G401 (cell line): ENCODE results near the gene CCDC88A. TPM values are rescaled to one million over a fixed set of nuclear protein-coding genes. Genes with fewer than 3 reads are reported as not detected.
"Not testable (repeated sequence)": the region's sequence is repeated elsewhere in the genome, so short reads cannot be mapped to it uniquely, and the experiment has no call there.

Experiments
- DNase-seq: peaks from one replicate; pipeline ENCODE4 v3.0.0-alpha.2; 2015; ENCODE audit warnings: low spot score
- in situ Hi-C: cut with HindIII; loops from 2 replicates; pipeline ENCODE4 v1.10.0; 2016; ENCODE audit warnings: low sequenced_read_pairs, mixed read lengths
- total RNA-seq: library from RNA; depleted of rRNA; stranded (reverse); fragments of >200 nt; shearing (Covaris generic); gene quantifications from 2 replicates; pipeline ENCODE4 v1.2.3, GENCODE V29; 2014

Gene CCDC88A
- total RNA-seq, 1 experiment from 2014 or later, result 39.9 TPM

DNA sequence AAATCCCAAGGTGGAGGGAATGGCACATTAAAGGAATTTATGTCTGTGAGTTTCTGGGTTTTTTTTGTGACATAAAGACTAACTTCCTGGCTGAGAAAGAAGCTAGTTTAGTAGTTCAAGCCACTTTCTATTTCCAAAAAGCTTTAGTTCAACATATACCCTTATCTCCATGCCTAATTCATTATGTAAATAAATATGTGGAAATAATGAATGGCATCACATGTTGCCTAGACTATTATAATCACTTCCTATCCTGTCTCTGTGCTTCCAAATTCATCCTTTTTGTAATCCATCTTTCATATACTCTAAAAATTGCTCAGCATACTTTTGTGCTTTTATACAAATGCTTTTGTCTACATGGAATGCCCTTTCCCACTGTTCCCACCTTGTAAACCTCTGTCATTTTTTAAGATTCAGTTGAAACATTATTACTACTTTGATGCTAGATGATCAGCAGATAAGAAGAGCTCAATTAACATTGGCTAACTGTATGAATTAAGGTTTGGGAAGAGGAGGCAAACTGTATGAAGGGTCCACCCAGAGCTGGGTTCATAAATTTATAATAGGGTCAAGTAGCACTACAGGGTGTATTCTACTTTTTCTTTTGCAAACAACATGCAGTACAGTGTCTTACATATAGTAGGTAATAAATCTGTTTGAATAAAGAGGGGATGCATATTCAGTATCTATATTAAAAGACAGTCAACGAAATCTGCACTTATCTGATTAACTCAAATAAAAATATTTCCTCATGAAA, 88.9 kb downstream of the CCDC88A start:
- no peak for DNase-seq
- in situ Hi-C loops, result no loop called here

GRCh38 chr2:55327470-55328230, 92.0 kb downstream of the CCDC88A start:
- no peak for DNase-seq
- in situ Hi-C loops, result no loop called here

GRCh38 chr2:55314985-55315384, 104.7 kb downstream of the CCDC88A start:
- no peak for DNase-seq
- in situ Hi-C loops, result no loop called here

DNA sequence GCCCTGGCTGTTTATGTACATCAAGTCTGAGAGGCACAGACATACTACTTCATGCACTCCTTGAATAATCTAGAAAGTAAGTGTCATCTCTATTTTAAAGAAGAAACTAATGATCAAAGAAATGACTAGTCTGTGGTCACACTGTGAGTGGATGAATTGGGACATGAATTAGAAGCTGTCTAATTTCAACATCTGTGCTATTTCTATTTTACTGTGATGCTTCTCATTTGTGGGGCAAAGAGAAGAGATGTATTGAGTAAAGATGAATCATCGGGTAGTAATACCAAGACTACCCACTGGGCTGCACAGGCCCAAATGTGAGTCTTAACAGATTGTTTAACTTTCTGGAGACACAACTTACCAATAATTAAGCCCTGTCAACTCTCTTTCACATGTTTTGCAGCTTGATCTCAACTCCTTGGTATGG, 108.2 kb downstream of the CCDC88A start:
- DNase-seq, result no peak
- in situ Hi-C loops, result no loop called here

DNA sequence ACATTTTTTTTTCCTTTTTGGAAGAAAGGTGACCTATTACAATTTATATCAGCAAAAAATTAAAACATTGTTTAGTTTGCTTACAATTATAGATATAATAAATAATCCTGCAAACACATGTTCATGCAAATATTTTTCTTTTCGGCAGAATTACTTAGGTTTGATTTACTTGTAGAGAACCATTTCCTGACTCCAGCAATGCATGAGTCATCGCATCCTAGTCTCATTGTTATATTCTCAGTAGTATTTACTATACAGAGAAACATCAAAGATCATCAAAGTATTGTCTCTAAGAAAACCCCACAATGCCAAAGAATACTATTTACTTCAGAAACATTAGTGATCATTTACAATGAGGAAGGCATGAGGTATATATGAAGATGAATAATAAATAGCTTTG, 110.2 kb downstream of the CCDC88A start:
- in situ Hi-C loops, result no loop called here
- DNase-seq, result no peak

DNA sequence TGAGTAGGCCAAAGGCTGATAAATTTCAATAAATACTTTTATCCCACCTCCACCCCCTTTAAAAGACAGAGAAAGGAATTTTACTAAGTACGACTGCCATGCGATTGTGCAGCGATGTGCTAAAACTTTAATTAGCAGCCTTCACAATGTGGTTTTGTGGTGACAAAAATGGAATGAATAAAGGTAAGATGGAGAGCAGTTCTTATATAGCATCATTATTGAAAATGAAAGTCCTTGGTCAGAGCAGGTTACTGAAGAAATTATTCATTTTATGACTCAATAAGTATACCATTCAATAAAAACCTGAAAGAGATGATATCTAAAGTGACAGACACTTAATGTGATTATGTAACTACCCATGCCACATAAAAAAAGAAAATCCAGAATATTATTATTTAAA, 117.4 kb downstream of the CCDC88A start:
- in situ Hi-C loops, result no loop called here
- no peak for DNase-seq

GRCh38 chr2:55301277-55301676, 118.4 kb downstream of the CCDC88A start:
- in situ Hi-C loops, result no loop called here

DNA sequence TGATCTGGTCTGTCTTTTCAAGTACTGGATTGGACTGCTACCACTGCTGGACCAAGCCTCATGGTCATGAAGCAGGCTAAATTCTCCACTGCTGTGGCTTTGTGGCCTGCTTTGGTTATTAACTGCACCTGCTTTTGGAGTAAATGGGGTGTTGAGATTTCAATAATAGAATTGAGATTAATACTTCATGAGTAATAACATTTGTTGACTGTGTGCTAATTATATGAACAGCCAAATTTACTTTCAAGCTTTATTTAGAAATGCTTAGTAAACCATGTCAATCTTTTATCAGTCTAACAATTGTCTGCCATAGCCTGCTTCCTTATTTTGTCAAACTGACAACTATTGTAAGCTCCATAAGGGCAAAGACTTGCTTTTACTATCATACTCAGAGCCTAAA, 123.3 kb downstream of the CCDC88A start:
- in situ Hi-C loops, result no loop called here
- no peak for DNase-seq

More at GRCh38 chr2:55301277-55301676, 118.4 kb downstream of the CCDC88A start:
- no peak for DNase-seq

- in situ Hi-C loops, result no loop called here
- DNase-seq, result no peak
Measured at GRCh38 chr2:55283083-55283482, 136.6 kb downstream of the CCDC88A start.

DNA sequence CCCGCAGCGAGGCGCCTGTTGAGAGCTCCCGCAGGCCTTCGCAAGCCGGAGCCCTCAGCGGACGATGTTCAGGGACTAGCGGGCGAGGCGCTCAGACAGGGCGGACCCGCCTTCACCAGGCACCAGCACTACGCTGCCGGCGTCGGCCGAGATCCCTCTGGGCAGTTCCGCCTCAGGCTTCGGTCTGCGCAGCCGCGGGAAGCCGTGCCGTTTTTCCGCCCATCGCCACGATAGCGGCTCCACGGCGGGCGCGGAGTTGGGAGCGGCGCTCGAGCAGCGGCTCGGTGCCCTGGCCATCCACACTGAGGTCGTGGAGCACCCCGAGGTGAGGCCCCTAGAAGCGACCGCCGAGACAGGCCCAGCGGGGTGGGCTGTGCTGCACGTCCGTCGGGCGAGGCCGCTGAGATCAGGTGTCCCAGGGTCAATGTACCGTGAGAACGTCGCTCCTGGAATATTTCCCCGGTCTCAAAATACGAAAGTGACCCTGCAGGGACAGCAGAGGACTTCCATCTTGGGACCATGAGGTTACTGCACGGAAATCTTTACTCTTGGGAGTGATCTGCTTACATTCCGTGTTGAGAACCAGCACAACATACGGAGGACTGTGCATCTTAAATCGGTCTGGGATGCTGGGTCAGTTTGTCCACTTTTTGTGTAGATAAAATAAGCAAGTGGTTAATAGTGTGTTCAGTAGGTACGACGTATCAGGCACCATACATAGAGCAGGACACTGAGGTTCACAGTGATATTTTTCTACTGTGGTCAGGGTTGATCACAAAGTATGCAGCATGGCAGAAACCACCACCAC, 137.3 kb downstream of the CCDC88A start:
- in situ Hi-C loops, result no loop called here
- DNase-seq, result peak; percentile 76

GRCh38 chr2:55280851-55281546, 138.7 kb downstream of the CCDC88A start:
- in situ Hi-C loops, DNase-seq: not testable (repeated sequence)

DNA sequence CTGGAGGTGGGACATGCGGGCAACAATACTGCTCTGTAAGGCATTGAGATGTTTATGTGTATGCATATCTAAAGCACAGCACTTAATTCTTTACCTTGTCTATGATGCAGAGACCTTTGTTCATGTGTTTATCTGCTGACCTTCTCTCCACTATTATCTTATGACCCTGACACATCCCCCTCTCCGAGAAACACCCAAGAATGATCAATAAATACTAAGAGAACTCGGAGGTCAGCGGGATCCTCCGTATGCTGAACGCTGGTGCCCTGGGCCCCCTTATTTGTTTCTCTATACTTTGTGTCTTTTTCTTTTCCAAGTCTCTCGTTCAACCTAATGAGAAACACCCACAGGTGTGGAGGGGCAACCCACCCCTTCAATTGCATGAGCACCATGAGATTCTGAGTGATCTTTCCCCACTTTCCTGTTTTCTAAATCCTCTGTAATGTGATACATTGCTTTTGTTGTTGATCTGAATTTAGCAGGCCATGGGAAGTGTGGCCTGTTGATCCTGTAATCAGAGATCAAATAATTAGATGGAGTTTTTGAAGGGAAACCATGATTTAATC, 139.7 kb downstream of the CCDC88A start:
- DNase-seq, in situ Hi-C loops: not testable (repeated sequence)

DNA sequence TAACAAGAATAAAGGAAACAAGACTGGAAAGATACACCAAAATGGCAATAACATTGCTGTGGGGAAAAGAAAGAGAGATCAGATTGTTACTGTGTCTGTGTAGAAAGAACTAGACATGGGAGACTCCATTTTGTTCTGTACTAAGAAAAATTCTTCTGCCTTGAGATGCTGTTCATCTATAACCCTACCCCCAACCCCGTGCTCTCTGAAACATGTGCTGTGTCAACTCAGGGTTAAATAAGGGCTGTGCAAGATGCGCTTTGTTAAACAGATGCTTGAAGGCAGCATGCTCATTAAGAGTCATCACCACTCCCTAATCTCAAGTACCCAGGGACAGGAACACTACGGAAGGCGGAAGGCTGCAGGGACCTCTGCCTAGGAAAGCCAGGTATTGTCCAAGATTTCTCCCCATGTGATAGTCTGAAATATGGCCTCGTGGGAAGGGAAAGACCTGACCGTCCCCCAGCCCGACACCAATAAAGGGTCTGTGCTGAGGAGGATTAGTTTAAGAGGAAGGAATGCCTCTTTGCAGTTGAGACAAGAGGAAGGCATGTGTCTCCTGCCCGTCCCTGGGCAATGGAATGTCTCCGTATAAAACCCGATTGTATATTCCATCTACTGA, 140.3 kb downstream of the CCDC88A start:
- DNase-seq, in situ Hi-C loops: not testable (repeated sequence)

DNA sequence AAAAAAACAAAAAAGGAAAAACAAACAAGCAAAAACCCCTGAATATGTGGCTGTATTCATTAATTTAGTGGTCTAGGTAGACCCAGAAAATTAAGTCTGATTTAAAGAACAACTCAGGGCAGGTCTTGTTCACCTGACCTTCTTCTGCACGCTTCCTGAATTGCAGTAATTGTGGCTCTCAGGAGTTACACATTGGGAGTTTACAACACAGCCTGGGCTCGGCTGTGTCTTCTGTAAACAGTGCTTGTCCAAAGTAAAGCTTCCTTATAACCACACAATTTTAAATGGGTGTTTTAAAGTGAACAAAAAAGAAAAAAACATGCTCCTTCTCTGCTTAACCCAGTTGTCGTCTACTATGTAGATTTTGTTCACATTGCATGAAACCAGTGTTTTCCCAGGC, 142.3 kb downstream of the CCDC88A start:
- no peak for DNase-seq
- in situ Hi-C loops, result no loop called here

DNA sequence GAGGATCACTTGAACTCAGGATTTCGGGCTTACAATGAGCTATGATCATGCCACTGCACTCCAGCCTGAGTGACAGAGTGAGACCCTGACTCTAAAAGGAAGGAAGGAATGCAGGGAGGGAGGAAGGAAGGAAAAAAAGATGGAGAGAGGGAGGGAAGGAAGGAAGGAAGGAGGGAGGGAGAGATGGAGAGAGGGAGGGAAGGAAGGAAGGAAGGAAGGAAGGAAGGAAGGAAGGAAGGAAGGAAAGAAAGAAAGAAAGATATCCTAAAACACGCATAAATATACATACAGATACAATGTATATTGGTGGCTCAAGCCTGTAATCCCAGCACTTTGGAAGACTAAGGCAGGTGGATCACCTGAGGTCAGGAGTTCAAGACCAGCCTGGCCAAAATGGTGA, 145.3 kb downstream of the CCDC88A start:
- DNase-seq, in situ Hi-C loops: not testable (repeated sequence)

- in situ Hi-C loops, result no loop called here
- DNase-seq, result peak; percentile 12
Measured at GRCh38 chr2:55269645-55269990, 150.0 kb downstream of the CCDC88A start.

DNA sequence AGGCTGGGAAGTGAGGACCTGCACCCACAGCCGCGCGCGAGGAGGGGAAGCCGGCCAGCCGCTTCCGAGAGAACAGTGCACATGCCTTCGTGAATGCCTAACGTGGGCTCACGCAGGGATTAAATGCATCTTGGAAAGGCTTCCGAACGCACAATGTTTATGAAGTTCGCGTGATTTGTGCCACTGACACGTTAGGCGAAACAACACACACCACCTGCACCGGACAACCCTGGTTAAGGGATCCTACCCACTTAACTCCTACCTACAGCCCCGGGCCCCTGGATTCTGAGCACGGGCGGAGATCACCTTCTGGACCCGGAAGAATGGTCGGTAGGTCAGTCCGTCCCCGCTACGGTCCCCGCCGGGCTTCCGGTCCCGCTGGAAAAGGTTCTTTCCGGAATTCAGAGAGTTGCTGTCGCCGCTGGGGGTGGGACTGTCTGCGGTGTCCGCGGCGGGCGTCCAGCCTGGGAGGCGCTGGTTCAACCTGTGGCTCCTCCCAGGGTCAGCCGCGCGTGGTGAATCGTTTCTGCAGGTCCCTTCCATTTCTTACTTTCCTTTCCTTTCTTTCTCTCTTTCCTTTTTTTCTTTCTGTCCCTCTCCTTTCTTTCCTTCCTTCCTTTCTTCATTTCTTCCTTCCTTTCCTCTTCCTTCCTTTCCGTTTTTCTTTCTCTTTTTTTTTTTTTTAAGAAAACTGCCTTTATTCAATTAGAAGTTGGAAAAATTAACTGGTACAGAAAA, 150.6 kb downstream of the CCDC88A start, which contains the start of gene MTIF2:
TSS of gene MTIF2 (minus strand) at position 325 of the 738 bp plus-strand sequence. CDS start 5,373 bp downstream, outside the sequence.
- peak; percentile 93 for DNase-seq
- in situ Hi-C loops, result no loop called here
